Activated naive CD4-positive, alpha-beta T cell treated with anti-CD3 and anti-CD28 coated beads, Interleukin-2, amount 50 U/mL, for 72 hours (primary cell): ENCODE results near the gene VBP1. TPM values are rescaled to one million over a fixed set of nuclear protein-coding genes. Genes with fewer than 3 reads are reported as not detected.
"Not testable (repeated sequence)": the region's sequence is repeated elsewhere in the genome, so short reads cannot be mapped to it uniquely, and the experiment has no call there.

ENCODE experiments used
- ATAC-seq, 2 donors: fragments of 150-1000 bp; cut with Tn5 transposase; 2 replicates each; pipeline ENCODE4 v1.10.0; 2021; ENCODE audit warnings: mild to moderate bottlenecking in 2 of 2, moderate library complexity in 2 of 2
- DNase-seq, 2 donors: peaks; one replicate each; pipeline ENCODE4 v3.0.0; 2021 to 2022; ENCODE audit warnings: low spot score in 2 of 2
- H3K27ac Mint-ChIP-seq, 2 donors: one replicate each; pipeline ENCODE4 v1.8.0; 2022; ENCODE audit warnings: mild to moderate bottlenecking in 2 of 2, mixed read lengths in 2 of 2
- H3K36me3 Mint-ChIP-seq, 2 donors: one replicate each; pipeline ENCODE4 v1.8.0; 2022; ENCODE audit warnings: mixed read lengths in 2 of 2
- H3K9me3 Mint-ChIP-seq, 2 donors: one replicate each; pipeline ENCODE4 v1.8.0; 2022; ENCODE audit warnings: mixed read lengths in 2 of 2
- total RNA-seq, 2 donors: library from RNA; stranded (reverse); gene quantifications; one replicate each; pipeline ENCODE4 v1.2.3, GENCODE V29; 2022

Gene VBP1
- total RNA-seq, 2 donors from 2014 or later, result 82.3 to 144 TPM

GRCh38 chrX:155246748-155247147 is 30.5 kb downstream of the VBP1 start:
- DNase-seq (no peak), ATAC-seq (peak in 1 of 2 donors; percentile 69)
- Mint-ChIP-seq H3K36me3 (no peaks in the 10 kb centered on the region), H3K27ac (peak overlapping the region in 1 of 2 donors; percentile 26), H3K9me3 (no peaks in the 10 kb centered on the region)

GRCh38 chrX:155247497-155247896 is 31.2 kb downstream of the VBP1 start:
- no peaks in the 10 kb centered on the region for H3K36me3 Mint-ChIP-seq
- H3K9me3 Mint-ChIP-seq, result no peaks in the 10 kb centered on the region
- no peak overlapping the region for H3K27ac Mint-ChIP-seq
- DNase-seq, result no peak
- ATAC-seq, result no peak

- H3K9me3 Mint-ChIP-seq, result no peaks in the 10 kb centered on the region
- H3K27ac Mint-ChIP-seq, result no peak overlapping the region
- no peak for DNase-seq
- no peaks in the 10 kb centered on the region for H3K36me3 Mint-ChIP-seq
- no peak for ATAC-seq
These were observed 35.1 kb downstream of the VBP1 start for GRCh38 chrX:155251391-155251790.

- DNase-seq (no peak), ATAC-seq (no peak)
- H3K36me3 Mint-ChIP-seq, result peaks cover 4 to 11% of the 10 kb centered on the region in 2 donors
- H3K9me3 Mint-ChIP-seq, result no peaks in the 10 kb centered on the region
- H3K27ac Mint-ChIP-seq, result no peak overlapping the region
These were observed 43.5 kb downstream of the VBP1 start for GRCh38 chrX:155259752-155260151.

GRCh38 chrX:155262970-155263754 is 46.9 kb downstream of the VBP1 start:
- ATAC-seq (peak; percentile 24 to 44), DNase-seq (no peak)
- no peaks in the 10 kb centered on the region for H3K9me3 Mint-ChIP-seq
- peaks cover 4 to 11% of the 10 kb centered on the region in 2 donors for H3K36me3 Mint-ChIP-seq
- peak overlapping the region; percentile 82 to 90 for H3K27ac Mint-ChIP-seq

GRCh38 chrX:155263854-155264628 is 47.8 kb downstream of the VBP1 start, which contains the start of gene RAB39B:
Gene RAB39B, minus strand, starts transcription at chrX:155264491. Its CDS starts 203 bp downstream, at chrX:155264288.
- no peaks in the 10 kb centered on the region for H3K9me3 Mint-ChIP-seq
- peak within 1 kb of the TSS; percentile 82 to 90 for H3K27ac Mint-ChIP-seq
- peak; percentile 97 to 98 for ATAC-seq
- peaks cover 4 to 11% of the 10 kb centered on the region in 2 donors for H3K36me3 Mint-ChIP-seq
- peak; percentile 65 to 78 for DNase-seq

GRCh38 chrX:155266439-155266838 is 50.2 kb downstream of the VBP1 start:
- Mint-ChIP-seq H3K36me3 (no peaks in the 10 kb centered on the region), H3K9me3 (peaks cover 2 to 3% of the 10 kb centered on the region in 2 donors), H3K27ac (no peak overlapping the region)
- DNase-seq, result no peak
- no peak for ATAC-seq

- not testable (repeated sequence) for ATAC-seq, H3K27ac Mint-ChIP-seq, H3K36me3 Mint-ChIP-seq, DNase-seq, H3K9me3 Mint-ChIP-seq
These were observed 51.7 kb downstream of the VBP1 start for GRCh38 chrX:155267995-155268394.

GRCh38 chrX:155270969-155271368 is 54.7 kb downstream of the VBP1 start:
- DNase-seq (no peak), ATAC-seq (no peak)
- Mint-ChIP-seq H3K36me3 (no peaks in the 10 kb centered on the region), H3K27ac (no peak overlapping the region), H3K9me3 (peaks cover 4 to 5% of the 10 kb centered on the region in 2 donors)

GRCh38 chrX:155279873-155280272 is 63.6 kb downstream of the VBP1 start:
- no peaks in the 10 kb centered on the region for H3K36me3 Mint-ChIP-seq
- peak overlapping the region in 1 of 2 donors; percentile 54 for H3K27ac Mint-ChIP-seq
- H3K9me3 Mint-ChIP-seq, result no peaks in the 10 kb centered on the region
- DNase-seq (no peak), ATAC-seq (peak in 1 of 2 donors; percentile 45)

Other genes with a start within 250 kb of the VBP1 start
- 1 to 10 TPM; 5.6 to 5.8 TPM for gene F8, start 193.7 kb upstream of the VBP1 start, total RNA-seq
- 10 to 100 TPM; 62.2 to 95.1 TPM for gene FUNDC2, start 189.6 kb upstream of the VBP1 start, total RNA-seq
- gene CMC4, start 145.3 kb upstream of the VBP1 start, total RNA-seq, result 1 to 10 TPM; 4.8 to 7.6 TPM
- 10 to 100 TPM; 17.1 to 19.5 TPM for gene MTCP1, start 145.3 kb upstream of the VBP1 start, total RNA-seq
- gene BRCC3, start 145.0 kb upstream of the VBP1 start, total RNA-seq, result 10 to 100 TPM; 15.7 to 31.5 TPM
- 10 to 100 TPM in 1 of 2 donors, 1 to 10 TPM in 1; 8.3 to 13.4 TPM for gene RAB39B, start 48.0 kb downstream of the VBP1 start, total RNA-seq
- under 1 TPM in 1 of 2 donors, not detected in 1; 0.64 TPM for gene CLIC2, start 118.2 kb downstream of the VBP1 start, total RNA-seq
- gene F8A2, start 165.6 kb downstream of the VBP1 start, total RNA-seq, result not detected
- 10 to 100 TPM in 1 of 2 donors, 1 to 10 TPM in 1; 9.7 to 20.8 TPM for gene F8A3, start 242.2 kb downstream of the VBP1 start, total RNA-seq